Measurements from ENCODE around the gene ADAMTSL1.

- no peak for TF ChIP-seq CTCF (IDR thresholded peaks at IDR 0.05; ENCODE audit: low read depth, low read length, missing input control)
- TF ChIP-seq REST (IDR thresholded peaks at IDR 0.05) = no peak
- TF ChIP-seq JUND (IDR thresholded peaks at IDR 0.05) = no peak
- TF ChIP-seq NR2F2 (IDR thresholded peaks at IDR 0.05) = no peak
Observed at GRCh38 chr9:18821788-18822187, 347.8 kb downstream of the ADAMTSL1 start.
